DND-41 (cell line): ENCODE measurements around the gene BFSP1.

ENCODE experiments used
- CTCF ChIP-seq: IDR thresholded peaks from 2 replicates; pipeline ENCODE4 v1.5.1; 2012; ENCODE audit warnings: borderline replicate concordance, low read length, moderate library complexity, mild to moderate bottlenecking; ENCODE audit not compliant: poor library complexity, severe bottlenecking; ENCODE audit errors: extremely low read depth
- EZH2 ChIP-seq: IDR thresholded peaks from 3 replicates; pipeline ENCODE4 v1.6.1; 2012; ENCODE audit warnings: borderline replicate concordance, low read depth, mild to moderate bottlenecking, moderate library complexity, low read length, inconsistent platforms; ENCODE audit not compliant: severe bottlenecking

GRCh38 chr20:17555106-17555505 is 23.9 kb upstream of the BFSP1 start:
- no peak for TF ChIP-seq CTCF
- no peak for TF ChIP-seq EZH2
